Endometrial microvascular endothelial cells (primary cell): ENCODE data around the gene ATP11C. TPM values are rescaled to one million over a fixed set of nuclear protein-coding genes. Genes with fewer than 3 reads are reported as not detected.

Experiments
- in situ Hi-C: cut with HindIII; loops from 2 replicates; pipeline ENCODE4 v1.10.0; 2017; ENCODE audit warnings: low sequenced_read_pairs, low pct_unique_long_range_greater_than_20kb; ENCODE audit errors: inconsistent ontology term
- total RNA-seq: library from RNA; depleted of rRNA; stranded (reverse); fragments of >200 nt; gene quantifications from one replicate; pipeline ENCODE4 v1.2.3, GENCODE V29; 2015; ENCODE audit errors: inconsistent ontology term

The ATP11C gene
- total RNA-seq, 1 donor from 2014 or later = 42.6 TPM

DNA sequence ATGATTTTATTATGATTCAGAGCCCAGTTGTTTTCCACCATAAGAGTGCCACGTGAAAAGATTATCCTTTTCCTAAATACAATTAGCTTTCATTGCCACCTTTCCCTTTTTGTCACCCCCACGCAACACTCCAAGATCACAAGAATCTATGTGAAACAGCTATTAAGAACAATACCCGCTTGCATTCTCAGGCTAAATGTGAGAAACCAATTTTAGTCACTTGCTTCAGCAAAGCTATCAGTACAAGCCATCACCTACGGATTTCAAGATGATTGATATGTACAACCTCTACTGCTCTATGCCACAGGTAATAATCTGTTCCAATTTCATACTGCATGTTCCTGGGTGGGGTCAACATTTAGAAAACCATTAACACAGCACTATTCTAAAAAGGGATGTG, 2.5 kb downstream of the ATP11C start:
- in situ Hi-C loops = no loop called here

DNA sequence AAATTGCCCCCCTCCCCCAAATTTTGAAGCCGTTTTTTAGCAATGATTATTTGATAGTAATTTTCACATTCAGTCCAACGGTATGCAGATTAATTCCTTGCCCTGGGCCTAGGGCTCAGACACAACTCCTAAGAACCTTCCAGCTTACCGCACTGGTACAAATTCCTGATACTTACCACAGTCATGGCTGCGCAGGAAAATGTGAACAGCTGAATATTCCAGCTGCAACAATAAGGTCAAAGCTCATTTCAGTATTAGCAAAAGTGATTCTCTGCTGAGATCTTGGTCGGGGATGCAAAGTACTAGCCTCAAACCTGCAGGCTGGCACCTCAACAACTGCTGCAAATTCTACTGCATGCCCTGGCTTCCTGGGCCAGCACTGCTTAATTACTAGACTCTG, 3.0 kb downstream of the ATP11C start:
- in situ Hi-C loops = loop anchor here (10.0 kb wide), 1 partner anchor 95 kb away; no protein-coding TSS in a partner anchor

DNA sequence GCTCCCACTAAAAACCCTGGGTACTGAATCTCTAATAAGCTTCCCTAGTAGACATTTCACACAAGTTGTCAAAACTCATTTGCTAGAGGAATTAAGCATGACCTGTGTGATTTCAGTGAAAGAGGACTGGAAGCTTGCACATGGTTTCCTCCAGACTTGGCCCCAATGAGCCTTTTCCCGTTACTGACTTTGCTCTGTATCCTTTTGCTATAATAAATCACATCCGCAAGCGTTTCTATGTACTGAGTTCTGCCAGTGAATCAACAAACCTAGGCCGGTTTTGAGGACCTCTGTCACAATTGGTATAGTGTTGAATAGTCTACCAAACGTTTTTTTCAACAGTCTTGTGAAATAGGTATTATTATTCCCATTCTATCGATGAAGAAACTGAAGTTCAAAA, 8.2 kb downstream of the ATP11C start:
- in situ Hi-C loops = loop anchor here (10.0 kb wide), 1 partner anchor 90 kb away; no protein-coding TSS in a partner anchor

DNA sequence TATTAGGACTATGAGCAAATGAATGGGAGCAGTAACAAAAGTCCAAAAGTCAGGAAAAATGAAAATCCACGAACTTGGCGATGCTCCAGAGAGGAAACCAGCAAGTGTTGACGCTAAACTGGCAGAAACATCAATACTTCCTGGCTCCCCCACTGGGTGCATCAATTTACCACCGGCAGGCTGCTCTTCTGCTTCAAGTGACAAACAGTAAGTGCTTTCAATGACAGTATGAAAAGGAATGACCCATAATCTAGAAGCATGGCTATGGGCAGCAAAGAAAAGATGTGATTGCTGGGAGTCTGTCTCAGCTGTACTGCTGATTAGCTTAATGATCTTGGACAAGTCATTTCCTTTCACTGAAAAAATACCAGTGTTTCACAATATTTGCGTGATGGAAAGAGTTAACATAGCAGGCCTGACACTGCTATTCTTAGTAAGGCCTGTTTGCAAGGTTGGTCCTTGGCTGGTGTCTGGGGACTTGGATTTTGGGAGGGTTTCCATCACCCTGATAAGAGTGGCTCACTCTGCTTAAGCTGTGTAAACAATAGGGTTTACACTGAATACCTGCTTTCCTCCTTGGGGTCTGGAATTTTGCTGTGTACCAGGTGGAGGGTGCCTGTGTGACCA, 8.7 kb downstream of the ATP11C start:
- in situ Hi-C loops = loop anchor here (10.0 kb wide), 1 partner anchor 89 kb away; no protein-coding TSS in a partner anchor

DNA sequence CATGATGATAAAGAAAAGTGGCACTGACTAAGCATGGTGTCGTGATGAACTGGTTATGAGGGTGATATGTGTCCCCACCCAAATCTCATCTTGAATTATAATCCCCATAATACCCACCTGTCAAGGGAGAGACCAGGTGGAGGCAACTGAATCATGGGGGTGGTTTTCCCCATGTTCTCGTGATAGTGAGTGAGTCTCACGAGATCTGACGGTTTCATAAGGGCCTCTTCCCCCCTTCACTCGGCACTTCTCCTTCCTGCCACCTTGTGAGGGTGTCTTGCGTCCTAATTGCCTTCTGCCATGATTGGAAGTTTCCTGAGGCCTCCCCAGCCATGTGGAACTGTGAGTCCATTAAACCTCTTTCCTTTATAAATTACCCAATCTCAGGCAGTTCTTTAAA, 11.7 kb downstream of the ATP11C start:
- in situ Hi-C loops = loop anchor here (10.0 kb wide), 1 partner anchor 86 kb away; no protein-coding TSS in a partner anchor

DNA sequence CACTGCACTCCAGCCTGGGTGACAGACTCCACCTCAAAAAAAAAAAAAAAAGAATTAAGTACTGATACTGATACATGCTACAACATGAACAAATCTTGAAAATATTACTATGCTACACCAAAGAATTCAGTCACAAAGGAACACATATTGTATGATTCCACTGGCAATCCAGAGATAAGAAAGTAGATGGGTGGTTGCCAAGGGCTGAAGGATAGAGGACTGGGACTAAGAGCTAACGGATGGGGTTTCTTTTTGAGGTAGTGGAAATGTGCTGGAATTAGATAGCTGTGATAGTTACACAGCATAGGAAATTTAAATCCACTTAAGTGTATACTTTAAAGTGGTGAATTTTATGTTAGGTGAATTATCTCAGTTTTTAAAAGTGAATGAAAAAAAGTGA, 12.5 kb downstream of the ATP11C start:
- in situ Hi-C loops = loop anchor here (10.0 kb wide), 1 partner anchor 86 kb away; no protein-coding TSS in a partner anchor

DNA sequence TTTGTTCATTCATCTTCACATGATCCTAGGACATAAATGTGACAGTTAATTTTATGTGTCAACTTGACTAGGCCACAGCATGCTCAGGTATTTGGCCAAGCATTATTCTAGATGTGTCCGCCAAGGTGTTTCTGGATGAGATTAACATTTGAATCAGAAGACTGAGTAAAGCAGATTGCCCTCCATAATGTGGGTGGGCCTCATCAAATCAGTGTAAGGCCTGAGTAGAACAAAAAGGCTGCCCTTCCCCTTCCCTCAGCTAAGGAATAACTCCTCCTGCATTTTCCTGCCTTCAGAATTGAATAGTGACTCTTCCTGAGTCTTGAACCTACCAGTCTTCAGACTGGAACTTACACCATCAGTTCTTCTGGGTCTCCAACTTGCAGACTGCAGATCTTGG, 18.4 kb downstream of the ATP11C start:
- in situ Hi-C loops = no loop called here

DNA sequence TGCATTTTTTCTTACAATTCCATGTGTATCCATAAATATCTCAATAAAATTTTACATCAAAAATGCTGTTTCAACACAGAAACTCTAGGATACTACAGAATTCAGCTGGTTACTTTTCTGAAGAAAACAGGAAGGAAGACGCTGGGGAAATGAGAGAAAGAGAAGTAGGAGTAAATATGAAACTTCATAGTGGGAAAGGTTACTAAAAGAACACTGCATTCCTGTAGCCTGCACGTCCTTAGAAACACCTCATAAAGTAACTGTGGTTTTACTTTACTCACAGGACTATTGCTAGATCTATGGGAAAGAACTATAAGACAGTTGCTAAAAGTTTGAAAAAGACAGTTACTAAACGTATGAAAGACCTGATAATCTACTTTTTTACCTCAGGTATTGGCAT, 23.1 kb downstream of the ATP11C start:
- in situ Hi-C loops = no loop called here

DNA sequence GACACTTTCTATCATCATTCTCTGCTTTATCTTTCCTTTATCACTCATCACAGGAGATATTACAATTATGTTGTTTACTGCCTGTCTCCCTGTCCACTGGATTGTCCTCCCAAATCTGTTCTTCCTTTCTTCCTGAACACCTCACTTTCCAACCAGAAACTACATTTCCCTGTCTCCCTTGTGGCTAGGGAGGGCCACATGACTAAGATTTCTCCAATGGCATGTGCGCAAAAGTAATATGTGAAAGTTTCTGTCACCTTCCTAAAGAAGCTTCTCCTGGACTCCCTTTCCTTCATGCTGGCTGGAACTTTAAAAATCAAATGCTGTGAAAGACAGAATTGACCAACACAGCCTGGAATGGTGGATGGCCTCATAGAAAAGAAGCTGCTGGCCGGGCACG, 25.8 kb downstream of the ATP11C start:
- in situ Hi-C loops = no loop called here

DNA sequence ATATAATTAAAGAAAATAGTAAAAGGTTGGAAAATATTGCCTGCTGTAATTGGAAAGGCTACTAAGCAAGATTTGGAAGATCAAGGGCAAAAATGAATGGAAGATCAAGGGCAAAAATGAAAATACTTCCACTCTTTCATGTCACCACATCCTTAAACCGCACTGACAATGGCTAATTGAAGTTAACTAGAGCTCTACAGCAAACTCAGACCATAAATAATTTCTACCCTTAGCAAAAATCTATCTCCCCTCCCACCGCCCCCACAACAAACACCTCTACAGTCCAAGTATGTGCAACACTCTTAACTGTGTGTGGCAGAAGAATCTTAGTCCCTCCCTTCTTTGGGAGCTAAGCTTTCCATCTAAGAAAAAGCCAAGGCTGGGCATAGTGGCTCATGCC, 27.1 kb downstream of the ATP11C start:
- in situ Hi-C loops = no loop called here

DNA sequence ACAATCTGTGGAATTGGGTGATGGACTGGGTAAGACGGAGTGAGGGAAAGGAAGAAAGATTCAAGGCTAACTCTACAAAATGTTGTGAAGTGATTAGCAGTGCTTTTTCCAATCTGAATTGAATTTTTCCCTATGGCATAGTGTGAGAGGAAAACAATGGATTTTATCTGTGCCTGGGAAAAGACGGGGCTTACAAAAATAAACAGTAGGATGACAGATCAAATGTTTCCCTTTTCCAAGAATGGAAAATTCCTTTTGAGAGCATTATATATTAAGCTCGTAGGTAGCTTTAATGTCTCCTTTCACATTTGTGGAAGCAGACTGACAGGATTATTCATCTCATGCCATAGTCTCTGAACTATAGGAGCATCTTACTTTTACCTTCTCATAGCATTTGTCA, 27.8 kb downstream of the ATP11C start:
- in situ Hi-C loops = no loop called here

DNA sequence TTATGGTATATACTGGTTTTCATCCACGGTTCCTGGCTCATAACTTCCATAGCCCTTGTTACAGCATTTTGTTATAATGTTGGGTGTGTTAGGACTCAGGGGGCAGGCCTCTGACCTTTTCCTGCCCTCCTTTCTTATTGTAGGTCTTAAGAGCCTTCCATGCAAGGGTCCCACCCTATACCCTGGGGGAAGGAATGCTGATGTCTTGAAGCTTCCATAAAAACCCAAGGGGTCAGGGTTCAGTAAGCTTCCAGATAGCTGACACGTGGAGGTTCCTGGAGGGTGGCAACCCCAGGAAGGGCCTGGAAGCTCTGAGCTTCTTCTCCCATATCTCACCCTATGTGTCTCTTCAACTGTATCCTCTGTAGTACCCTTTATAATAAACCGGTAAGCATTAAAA, 29.6 kb downstream of the ATP11C start:
- in situ Hi-C loops = no loop called here

DNA sequence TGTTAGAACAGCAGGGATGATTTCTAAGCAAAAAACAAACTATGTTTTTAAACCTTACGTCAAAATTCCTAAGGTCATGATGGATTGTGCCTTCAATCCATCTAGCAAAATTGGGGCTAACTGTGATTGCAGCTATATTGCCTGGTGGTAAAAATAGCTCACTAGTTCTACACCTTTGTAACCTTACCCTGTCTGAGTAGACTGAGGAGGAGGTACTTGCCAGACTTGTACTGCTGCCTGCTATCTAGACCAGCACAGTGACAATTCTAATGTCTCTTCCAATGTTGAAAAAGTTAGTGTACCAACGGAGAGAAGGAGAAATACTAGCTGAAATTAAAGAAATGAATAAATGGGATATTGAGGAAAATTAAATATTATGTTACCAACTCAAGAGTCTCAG, 30.3 kb downstream of the ATP11C start:
- in situ Hi-C loops = no loop called here

DNA sequence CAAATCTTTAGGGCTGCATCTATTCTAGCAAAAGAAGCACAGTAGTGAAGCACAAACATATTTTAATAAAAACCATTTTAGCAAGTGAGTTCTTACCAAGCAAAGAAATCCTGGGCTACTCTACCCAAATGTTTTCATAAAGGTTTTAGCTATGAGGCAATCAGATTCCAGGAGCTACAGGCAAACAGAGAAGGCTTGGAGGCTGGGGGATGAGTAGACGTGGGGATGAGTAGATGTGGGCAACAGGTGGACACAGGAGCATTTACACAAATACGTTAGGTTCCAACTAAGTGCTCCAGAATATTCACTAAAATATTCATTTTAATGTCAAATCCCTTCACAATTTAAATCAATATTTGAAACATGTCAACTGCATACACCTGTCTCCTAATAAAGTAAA, 34.5 kb downstream of the ATP11C start:
- in situ Hi-C loops = no loop called here

DNA sequence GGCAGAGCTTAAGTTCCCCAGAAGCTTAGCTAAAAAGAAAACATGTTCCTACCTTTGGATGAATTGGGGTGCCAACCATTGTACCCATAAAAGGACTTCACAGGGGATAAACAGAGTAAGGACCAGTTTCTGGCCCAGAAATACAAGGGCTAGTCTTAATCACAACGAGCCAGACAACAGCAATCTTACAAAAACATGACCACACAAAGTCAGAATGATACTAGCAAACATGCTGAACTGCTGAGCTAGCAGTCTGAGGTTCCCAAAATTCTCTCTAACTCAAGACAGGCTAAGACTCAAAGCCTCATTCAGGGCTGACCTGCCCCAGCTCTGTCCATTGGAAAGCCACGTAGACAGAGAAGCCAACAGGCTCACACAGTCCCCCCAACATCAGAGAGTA, 40.3 kb downstream of the ATP11C start:
- in situ Hi-C loops = no loop called here

DNA sequence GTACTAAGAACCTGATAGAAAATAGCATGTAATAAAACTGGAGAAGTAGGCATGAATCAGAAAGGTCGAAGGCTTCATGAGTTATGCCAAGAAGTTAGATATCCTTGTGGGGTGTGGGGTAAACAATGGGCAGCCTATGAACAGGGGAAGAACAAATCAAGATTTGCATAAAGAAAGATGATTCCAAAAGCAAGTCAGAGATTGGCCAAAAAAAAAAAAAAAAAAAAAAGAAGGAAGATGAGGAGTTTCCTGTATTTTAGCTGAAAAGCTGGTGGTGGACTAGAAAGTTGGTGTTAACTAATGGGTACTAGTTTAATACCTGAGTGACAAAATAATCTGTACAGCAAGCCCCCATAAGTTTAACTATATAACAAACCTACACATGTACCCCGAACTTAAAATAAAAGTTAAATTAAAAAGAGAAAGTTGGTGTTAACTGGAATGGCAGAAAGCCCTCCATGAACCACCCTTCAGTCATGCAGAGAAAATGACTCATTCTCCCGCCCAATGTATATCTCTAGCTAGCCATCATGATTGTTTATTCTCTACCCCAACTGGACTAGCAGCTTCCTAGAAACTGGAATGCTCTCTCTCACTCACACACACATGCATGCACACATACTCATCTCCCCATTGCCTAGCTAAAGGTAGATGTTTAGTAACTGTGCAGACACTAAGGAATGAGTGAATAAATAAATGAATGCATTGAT, 41.7 kb downstream of the ATP11C start:
- in situ Hi-C loops = no loop called here

DNA sequence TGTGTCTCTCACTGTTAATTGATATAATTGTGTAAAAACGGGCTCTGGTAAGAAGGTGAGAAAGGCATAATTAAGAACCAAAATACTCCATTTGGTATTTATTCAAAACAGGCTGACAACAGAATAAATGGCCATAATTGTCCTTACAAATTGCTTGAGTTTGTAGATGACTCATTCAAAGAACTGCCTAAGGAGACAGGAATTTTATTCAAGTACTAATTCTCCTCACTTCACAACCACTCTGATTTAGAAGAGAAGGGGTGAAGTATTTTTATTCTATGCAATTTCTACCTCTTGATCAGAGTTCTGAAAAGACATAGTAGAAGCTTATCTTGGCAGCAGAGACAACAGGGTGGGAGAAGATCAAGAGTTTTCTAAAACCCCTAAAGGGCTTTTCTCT, 43.1 kb downstream of the ATP11C start:
- in situ Hi-C loops = no loop called here

DNA sequence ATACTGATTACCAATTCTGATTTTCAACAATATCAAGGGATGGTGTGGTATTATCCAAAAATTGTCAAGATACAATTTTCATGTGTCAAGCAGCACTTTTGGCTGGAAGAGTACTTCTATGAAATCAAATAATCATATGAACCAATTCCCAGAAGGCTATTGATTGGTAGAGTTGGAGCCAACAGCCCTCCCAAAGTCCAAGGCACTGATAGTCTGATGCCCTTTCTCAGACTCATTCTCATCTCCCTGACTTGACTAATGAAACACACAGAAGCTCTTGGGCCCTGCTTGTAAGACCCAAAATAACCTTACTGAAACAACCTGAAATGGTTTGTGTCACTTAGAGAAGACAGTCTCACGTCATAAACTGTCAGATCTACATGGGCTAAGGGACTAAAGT, 48.9 kb downstream of the ATP11C start:
- in situ Hi-C loops = no loop called here

DNA sequence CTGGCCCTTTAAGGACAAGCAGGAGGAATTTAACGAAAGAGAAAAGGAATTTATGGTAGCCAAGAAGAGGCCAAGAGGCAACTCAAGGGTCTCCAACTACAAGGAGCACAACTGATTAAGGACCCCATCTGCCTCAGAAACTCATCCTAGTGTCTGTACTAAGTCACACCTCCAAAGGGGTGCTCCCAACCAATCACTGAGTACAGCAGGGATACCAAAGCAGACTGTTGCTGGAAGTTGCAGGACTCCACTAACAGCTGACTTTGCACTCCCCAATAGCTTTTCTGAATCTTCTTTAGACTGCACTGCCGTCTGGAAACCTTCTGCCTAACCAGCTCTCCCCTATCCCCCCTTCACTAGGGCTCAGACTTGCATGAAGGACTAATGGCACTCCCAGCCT, 50.6 kb downstream of the ATP11C start:
- in situ Hi-C loops = no loop called here

DNA sequence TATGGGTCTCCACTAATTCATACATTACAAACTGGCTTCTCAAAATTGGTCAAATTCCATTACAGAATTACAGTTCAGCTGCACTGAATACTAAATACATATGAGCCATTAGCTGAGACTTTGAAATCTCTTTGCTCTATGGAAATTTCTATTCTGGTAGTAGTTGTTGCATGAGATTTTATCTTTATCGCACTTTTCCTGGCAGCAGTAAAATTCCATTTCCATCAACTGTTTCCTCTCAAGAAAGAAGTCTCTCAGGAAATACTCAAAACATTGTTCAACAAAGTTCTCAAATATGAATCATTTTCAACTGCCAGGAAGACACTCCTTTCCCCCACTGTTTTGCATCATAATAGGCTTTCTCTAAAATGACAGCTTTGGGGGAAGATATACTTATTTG, 51.3 kb downstream of the ATP11C start:
- in situ Hi-C loops = no loop called here

DNA sequence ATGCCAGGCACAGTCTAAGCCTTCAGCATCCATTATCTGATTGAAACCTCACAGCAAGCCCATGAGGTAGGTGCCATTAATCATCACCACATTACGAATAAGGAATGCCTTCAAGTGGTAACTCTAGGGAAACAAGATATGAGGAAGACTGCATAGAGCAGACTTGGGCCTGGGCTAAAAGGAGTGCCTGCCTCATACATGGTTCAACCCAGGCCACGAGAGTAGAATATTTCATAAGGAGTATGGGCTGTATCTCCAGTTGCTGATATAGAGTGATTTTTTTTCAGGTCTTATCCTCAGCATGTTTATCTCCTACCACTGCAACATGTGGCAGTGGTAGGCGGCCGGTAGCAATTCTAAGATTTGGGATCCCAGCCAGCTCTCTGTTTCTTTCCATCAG, 51.7 kb downstream of the ATP11C start:
- in situ Hi-C loops = no loop called here
